ENCODE results near the gene CLC. TPM values are rescaled to one million over a fixed set of nuclear protein-coding genes. Genes with fewer than 3 reads are reported as not detected.

The CLC gene
- total and polyA plus RNA-seq, 2 of the 13 experiments (the other 11 are each of a cell fraction or from before 2014, with no cell fraction given): not detected

GRCh38 chr19:39754971-39755370 lies 17.1 kb upstream of the CLC start:
- Histone ChIP-seq H3K36me3 (replicated peaks in 1 of 2; ENCODE audit: control insufficient read depth in 1 of 2, insufficient read depth in 2 of 2, low read length in 2 of 2) (no peaks in the 10 kb centered on the region), H3K4me1 (ENCODE audit: insufficient read depth, low read length) (no peaks in the 10 kb centered on the region), H4K20me1 (ENCODE audit: insufficient read depth, low read length) (no peaks in the 10 kb centered on the region), H3K9me3 (ENCODE audit: low read length) (no peaks in the 10 kb centered on the region), H3K4me2 (ENCODE audit: low read depth, low read length) (no peak overlapping the region), H3K9ac (ENCODE audit: insufficient read depth, low read depth, low read length) (no peak overlapping the region), H2AFZ (ENCODE audit: low read length) (no peak overlapping the region), H3K27ac (ENCODE audit: extremely low read length, insufficient read depth, low read length) (no peak overlapping the region), H3K27me3 (ENCODE audit: control insufficient read depth in 1 of 2, insufficient read depth in 2 of 2, low read length in 2 of 2) (peaks cover 0 to 9% of the 10 kb centered on the region in 2 experiments; a peak in 2 of 5 replicates), H3K79me2 (ENCODE audit: insufficient read depth, low read length) (no peaks in the 10 kb centered on the region), H3K4me3 (replicated peaks in 1 of 3; ENCODE audit: insufficient read depth in 1 of 3, low read depth in 2 of 3, low read length in 3 of 3) (no peak overlapping the region)
- DNase-seq (ENCODE audit: low spot score) (no peak), FAIRE-seq (no peak), ATAC-seq (no peak)
- TF ChIP-seq TCF7 (IDR thresholded peaks at IDR 0.05; ENCODE audit: low read depth) (no peak), HDAC2 (CRISPR knock-in tag; IDR thresholded peaks at IDR 0.05) (no peak), ZNF263 (CRISPR knock-in tag; IDR thresholded peaks at IDR 0.05) (no peak), ZNF781 (CRISPR knock-in tag; IDR thresholded peaks at IDR 0.05; ENCODE audit: borderline replicate concordance, not compliant biosample characterization) (no peak), CERS6 (CRISPR knock-in tag; IDR thresholded peaks at IDR 0.05) (no peak), ZNF652 (CRISPR knock-in tag; IDR thresholded peaks at IDR 0.05; ENCODE audit: borderline replicate concordance, low read depth) (no peak)
- WGBS (ENCODE audit: low lambda C conversion rate): under 1% methylated on average over 3 of the region's 3 CpGs
- ChIA-PET POLR2A (no interaction called here), CTCF (ENCODE audit: low intra/inter-chr PET ratio, low total read pairs) (no interaction called here)
- BruUV-seq (replicated peaks): no TSS peak
- intact Hi-C loops (cut with micrococcal nuclease; ENCODE audit: unreplicated experiment) (no loop called here), in situ Hi-C loops (cut with HindIII; ENCODE audit: extremely low pct_ligation_motif_present, low pct_unique_long_range_greater_than_20kb) (no loop called here)

GRCh38 chr19:39754544-39754943 lies 16.7 kb upstream of the CLC start:
- no peak for TF ChIP-seq ZC3H13 (CRISPR knock-in tag; IDR thresholded peaks at IDR 0.05)
- TF ChIP-seq CEBPB (IDR thresholded peaks at IDR 0.05; ENCODE audit: borderline replicate concordance, low read depth, low read length): peak; percentile 61
- H3K4me3 ChIP-seq (replicated peaks in 1 of 3; ENCODE audit: insufficient read depth in 1 of 3, low read depth in 2 of 3, low read length in 3 of 3): no peak overlapping the region

More at GRCh38 chr19:39754544-39754943, 16.7 kb upstream of the CLC start:
- H3K27me3 ChIP-seq (ENCODE audit: control insufficient read depth in 1 of 2, insufficient read depth in 2 of 2, low read length in 2 of 2): peaks cover 0 to 7% of the 10 kb centered on the region in 2 experiments; a peak in 1 of 5 replicates
- in situ Hi-C loops (cut with HindIII; ENCODE audit: extremely low pct_ligation_motif_present, low pct_unique_long_range_greater_than_20kb): no loop called here
- H3K79me2 ChIP-seq (ENCODE audit: insufficient read depth, low read length): no peaks in the 10 kb centered on the region
- ATAC-seq (no peak), DNase-seq (ENCODE audit: low spot score) (no peak), FAIRE-seq (no peak)
- 4% methylated on average over 2 of the region's 2 CpGs for WGBS (ENCODE audit: low lambda C conversion rate)
- H2AFZ ChIP-seq (ENCODE audit: low read length): no peak overlapping the region
- H3K9me3 ChIP-seq (ENCODE audit: low read length): no peaks in the 10 kb centered on the region
- intact Hi-C loops (cut with micrococcal nuclease; ENCODE audit: unreplicated experiment): no loop called here
- no peak overlapping the region for H3K27ac ChIP-seq (ENCODE audit: extremely low read length, insufficient read depth, low read length)
- POLR2A ChIA-PET: no interaction called here
- no peak overlapping the region for H3K4me2 ChIP-seq (ENCODE audit: low read depth, low read length)
- no peaks in the 10 kb centered on the region for H3K36me3 ChIP-seq (replicated peaks in 1 of 2; ENCODE audit: control insufficient read depth in 1 of 2, insufficient read depth in 2 of 2, low read length in 2 of 2)
- BruUV-seq (replicated peaks): no TSS peak
- CTCF ChIA-PET (ENCODE audit: low intra/inter-chr PET ratio, low total read pairs): no interaction called here
- no peak overlapping the region for H3K9ac ChIP-seq (ENCODE audit: insufficient read depth, low read depth, low read length)
- H3K4me1 ChIP-seq (ENCODE audit: insufficient read depth, low read length): no peaks in the 10 kb centered on the region
- H4K20me1 ChIP-seq (ENCODE audit: insufficient read depth, low read length): no peaks in the 10 kb centered on the region
